B cell (primary cell): ENCODE data around the gene ZBTB34.

Source experiments
- CTCF ChIP-seq: fragments of 200-600 bp; IDR thresholded peaks from one replicate; pipeline ENCODE4 v1.8.0; 2022; ENCODE audit warnings: antibody characterized with exemption, mild to moderate bottlenecking
- EZH2 ChIP-seq: IDR thresholded peaks from 2 replicates; pipeline ENCODE4 v1.6.1; 2012; ENCODE audit warnings: borderline replicate concordance, low read depth, mild to moderate bottlenecking, moderate library complexity, low read length; ENCODE audit not compliant: insufficient read depth, poor library complexity, severe bottlenecking

GRCh38 chr9:126852086-126852688, 8.3 kb upstream of the ZBTB34 start:
- TF ChIP-seq CTCF (no peak), EZH2 (no peak)
